Cardiac muscle cell (in vitro differentiated cells and primary cell): Measurements from ENCODE around the gene GPR37L1. TPM values are rescaled to one million over a fixed set of nuclear protein-coding genes. Genes with fewer than 3 reads are reported as not detected.
"Not testable (repeated sequence)": the region's sequence is repeated elsewhere in the genome, so short reads cannot be mapped to it uniquely, and the experiment has no call there.

Experiments
- DNase-seq, 2 donors: peaks; one replicate each; pipeline versions ENCODE4 v3.0.0 to v3.0.0-alpha.2; 2010 to 2017; ENCODE audit warnings: low read depth in 1 of 2, low spot score in 1 of 2
- H3K27ac ChIP-seq: fragments of 200-600 bp; sonication (generic); 2 replicates; pipeline ENCODE4 v1.5.1; 2016
- H3K27me3 ChIP-seq: fragments of 200-600 bp; sonication (generic); 2 replicates; pipeline ENCODE4 v1.6.0; 2016; ENCODE audit warnings: control low read depth
- H3K36me3 ChIP-seq: fragments of 200-600 bp; sonication (generic); 2 replicates; pipeline ENCODE4 v1.5.1; 2016; ENCODE audit warnings: control low read depth
- H3K4me1 ChIP-seq: fragments of 200-600 bp; sonication (generic); 2 replicates; pipeline ENCODE4 v1.8.1; 2017; ENCODE audit warnings: low read depth, mild to moderate bottlenecking, mixed run types
- H3K4me3 ChIP-seq: fragments of 200-600 bp; sonication (generic); 2 replicates; pipeline ENCODE4 v1.5.1; 2016; ENCODE audit warnings: mild to moderate bottlenecking
- H3K9me3 ChIP-seq: fragments of 200-600 bp; sonication (generic); 2 replicates; pipeline ENCODE4 v1.5.1; 2017; ENCODE audit warnings: low read depth, mild to moderate bottlenecking, control low read depth
- CTCF ChIP-seq: IDR thresholded peaks from 2 replicates; pipeline ENCODE4 v1.5.1; 2012; ENCODE audit warnings: low read depth, mild to moderate bottlenecking, low read length
- polyA plus RNA-seq: library from polyadenylated mRNA; unstranded; fragments of >200 nt; fragmentation: Nextera tagmentation; extraction: Ambion mirVana; gene quantifications from 2 replicates; pipeline ENCODE4 v1.2.1, GENCODE V29; 2016
- total RNA-seq: library from RNA; depleted of rRNA; stranded (reverse); fragments of >200 nt; gene quantifications from 2 replicates; pipeline ENCODE4 v1.2.3, GENCODE V29; 2016

Gene GPR37L1
- total and polyA plus RNA-seq, 2 experiments from 2014 or later = not detected

- Histone ChIP-seq H3K4me1 (no peaks in the 10 kb centered on the region), H3K27ac (no peak overlapping the region), H3K36me3 (no peaks in the 10 kb centered on the region), H3K9me3 (no peaks in the 10 kb centered on the region), H3K27me3 (no peaks in the 10 kb centered on the region), H3K4me3 (no peak overlapping the region)
- no peak for TF ChIP-seq CTCF
- DNase-seq = no peak
These were observed 51.3 kb downstream of the GPR37L1 start for GRCh38 chr1:202173993-202174392.

GRCh38 chr1:202176949-202177927 lies 54.5 kb downstream of the GPR37L1 start:
- Histone ChIP-seq H3K36me3 (no peaks in the 10 kb centered on the region), H3K4me3 (no peak overlapping the region), H3K9me3 (no peaks in the 10 kb centered on the region), H3K4me1 (no peaks in the 10 kb centered on the region), H3K27me3 (no peaks in the 10 kb centered on the region), H3K27ac (no peak overlapping the region)
- no peak for TF ChIP-seq CTCF
- DNase-seq = no peak

- TF ChIP-seq CTCF = no peak
- no peak overlapping the region for H3K4me3 ChIP-seq
- DNase-seq = no peak
- H3K9me3 ChIP-seq = no peaks in the 10 kb centered on the region
- H3K27ac ChIP-seq = no peak overlapping the region
- no peaks in the 10 kb centered on the region for H3K27me3 ChIP-seq
- no peaks in the 10 kb centered on the region for H3K4me1 ChIP-seq
- H3K36me3 ChIP-seq = no peaks in the 10 kb centered on the region
These were observed 57.4 kb downstream of the GPR37L1 start for GRCh38 chr1:202179828-202180750.

DNA sequence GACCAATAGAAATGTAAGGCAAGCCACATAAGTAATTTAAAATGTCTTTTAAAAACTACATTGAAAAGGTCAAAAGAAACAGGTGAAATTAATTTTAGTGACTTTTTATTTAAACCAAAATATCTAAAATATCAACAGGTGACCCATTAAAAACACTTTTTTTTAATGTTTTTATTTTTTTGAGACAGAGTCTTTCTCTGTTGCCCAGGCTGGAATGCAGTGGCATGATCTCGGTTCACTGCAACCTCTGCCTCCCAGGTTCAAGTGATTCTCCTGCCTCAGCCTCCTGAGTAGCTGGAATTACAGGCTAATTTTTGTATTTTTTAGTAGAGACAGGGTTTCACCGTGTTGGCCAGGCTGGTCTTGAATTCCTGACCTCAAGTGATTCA lies 58.0 kb downstream of the GPR37L1 start:
- not testable (repeated sequence) for H3K4me3 ChIP-seq, H3K36me3 ChIP-seq, H3K9me3 ChIP-seq, H3K27ac ChIP-seq, H3K4me1 ChIP-seq, H3K27me3 ChIP-seq, DNase-seq

DNA sequence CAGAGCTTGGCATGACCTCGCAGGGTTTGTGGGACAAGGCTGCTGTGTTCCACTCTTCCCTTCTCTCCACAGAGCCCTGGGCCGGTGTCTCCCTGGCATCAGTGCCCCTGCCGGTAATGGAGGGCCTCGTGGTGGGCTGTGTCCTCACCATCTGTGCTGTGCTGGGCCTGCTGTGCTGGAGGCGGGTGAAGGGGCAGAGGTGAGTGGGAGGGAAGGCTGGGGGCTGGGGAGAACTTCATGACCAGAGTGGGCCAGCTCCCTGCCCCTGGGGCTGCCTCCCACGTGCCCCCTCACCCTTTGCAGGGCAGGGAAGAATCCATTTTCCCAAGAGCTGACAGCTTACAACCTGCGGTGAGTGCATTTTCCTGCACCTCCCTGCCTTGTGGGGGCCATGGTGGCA lies 58.9 kb downstream of the GPR37L1 start:
- Histone ChIP-seq H3K27me3 (no peaks in the 10 kb centered on the region), H3K36me3 (no peaks in the 10 kb centered on the region), H3K9me3 (no peaks in the 10 kb centered on the region), H3K4me1 (no peaks in the 10 kb centered on the region), H3K27ac (no peak overlapping the region), H3K4me3 (no peak overlapping the region)
- no peak for DNase-seq
- no peak for TF ChIP-seq CTCF
